ENCODE data around the gene ACP6. TPM values are rescaled to one million over a fixed set of nuclear protein-coding genes. Genes with fewer than 3 reads are reported as not detected.

ACP6 gene
- total RNA-seq, 1 experiment from 2014 or later = 1.6 TPM

DNA sequence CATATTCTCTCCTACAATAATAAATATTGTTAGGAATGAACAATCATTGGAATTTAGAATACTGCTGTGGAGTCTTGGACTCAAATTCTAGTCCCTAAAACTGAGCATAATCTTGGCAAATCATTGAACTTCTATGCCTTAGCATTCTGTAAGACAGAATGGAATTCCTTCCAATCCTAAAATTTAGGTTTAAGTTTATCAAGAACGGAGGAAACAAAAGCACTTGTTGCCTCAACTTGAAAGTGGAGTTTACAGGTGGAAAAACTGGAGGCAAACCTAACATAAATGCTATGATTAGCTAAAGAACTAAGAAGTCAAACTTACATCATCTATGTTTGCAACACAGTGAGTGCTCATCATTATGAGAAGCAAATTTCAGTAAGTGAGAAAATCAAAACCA lies 73.3 kb downstream of the ACP6 start:
- H3K4me3 ChIP-seq = no peak overlapping the region
- H3K9me3 ChIP-seq (replicated peaks) = no peaks in the 10 kb centered on the region
- H3K27ac ChIP-seq = no peak overlapping the region
- no peaks in the 10 kb centered on the region for H3K36me3 ChIP-seq
- no peaks in the 10 kb centered on the region for H3K27me3 ChIP-seq
- peaks cover 4% of the 10 kb centered on the region for H3K4me1 ChIP-seq
- no peak for DNase-seq

Other genes with a start within 250 kb of the ACP6 start
- 18.8 and 19.0 TPM in 2 replicates for gene BCL9, start 129.0 kb downstream of the ACP6 start, total RNA-seq (2014; rRNA removed; shearing (Covaris generic))
- not detected in 2 replicates for gene GJA5, start 90.1 kb upstream of the ACP6 start, total RNA-seq (2014; rRNA removed; shearing (Covaris generic))
- not detected in 2 replicates for gene GJA8, start 232.3 kb upstream of the ACP6 start, total RNA-seq (2014; rRNA removed; shearing (Covaris generic))

Measured in SJCRH30 (cell line).